ENCODE measurements around the gene PRMT1. TPM values are rescaled to one million over a fixed set of nuclear protein-coding genes. Genes with fewer than 3 reads are reported as not detected.

The PRMT1 gene
- total RNA-seq, 1 donor from 2014 or later, result 235 TPM

GRCh38 chr19:49642492-49643035 lies 34.5 kb upstream of the PRMT1 start:
- Histone ChIP-seq H3K79me2 (ENCODE audit: insufficient read depth, low read length) (peaks cover 64% of the 10 kb centered on the region), H3K27me3 (ENCODE audit: insufficient read depth, low read length) (no peaks in the 10 kb centered on the region), H3K4me1 (ENCODE audit: insufficient read depth, low read length) (peaks cover 37% of the 10 kb centered on the region), H3K4me3 (ENCODE audit: insufficient read depth, low read depth, low read length) (peak overlapping the region; percentile 100), H3K27ac (ENCODE audit: low read depth, low read length) (peak overlapping the region; percentile 99), H3K9ac (ENCODE audit: low read length) (peak overlapping the region; percentile 100), H3K9me3 (ENCODE audit: insufficient read depth, low read depth, low read length) (no peaks in the 10 kb centered on the region), H4K20me1 (ENCODE audit: insufficient read depth, low read length) (peaks cover 44% of the 10 kb centered on the region), H2AFZ (ENCODE audit: low read depth, low read length) (peak overlapping the region; percentile 73), H3K4me2 (ENCODE audit: low read length) (peak overlapping the region; percentile 96), H3K36me3 (ENCODE audit: insufficient read depth, low read length) (peaks cover 3% of the 10 kb centered on the region)
- DNase-seq (ENCODE audit: low read depth) (no peak), FAIRE-seq (no peak)
- Mint-ChIP-seq H3K27ac (ENCODE audit: unreplicated experiment) (peak overlapping the region; percentile 99), H3K4me3 (ENCODE audit: unreplicated experiment) (peak overlapping the region; percentile 100), H3K36me3 (ENCODE audit: low read depth, unreplicated experiment) (peaks cover 6% of the 10 kb centered on the region), H3K4me1 (ENCODE audit: low read depth, unreplicated experiment) (peaks cover 27% of the 10 kb centered on the region), H3K27me3 (ENCODE audit: low read depth, unreplicated experiment) (no peaks in the 10 kb centered on the region), H3K9me3 (ENCODE audit: unreplicated experiment) (no peaks in the 10 kb centered on the region)
- TF ChIP-seq CTCF (IDR thresholded peaks at IDR 0.05; ENCODE audit: insufficient read depth, low read depth, low read length) (no peak), EZH2 (IDR thresholded peaks at IDR 0.05; ENCODE audit: insufficient read depth, low read length) (no peak)

- H3K4me3 ChIP-seq (ENCODE audit: insufficient read depth, low read depth, low read length), result peak overlapping the region; percentile 100
- peaks cover 50% of the 10 kb centered on the region for H4K20me1 ChIP-seq (ENCODE audit: insufficient read depth, low read length)
- H2AFZ ChIP-seq (ENCODE audit: low read depth, low read length), result no peak overlapping the region
- Mint-ChIP-seq H3K27ac (ENCODE audit: unreplicated experiment) (peak overlapping the region; percentile 99), H3K9me3 (ENCODE audit: unreplicated experiment) (no peaks in the 10 kb centered on the region), H3K4me1 (ENCODE audit: low read depth, unreplicated experiment) (peaks cover 25% of the 10 kb centered on the region), H3K27me3 (ENCODE audit: low read depth, unreplicated experiment) (no peaks in the 10 kb centered on the region), H3K4me3 (ENCODE audit: unreplicated experiment) (peak overlapping the region; percentile 100), H3K36me3 (ENCODE audit: low read depth, unreplicated experiment) (peaks cover 6% of the 10 kb centered on the region)
- H3K4me1 ChIP-seq (ENCODE audit: insufficient read depth, low read length), result peaks cover 29% of the 10 kb centered on the region
- no peak overlapping the region for H3K27ac ChIP-seq (ENCODE audit: low read depth, low read length)
- H3K36me3 ChIP-seq (ENCODE audit: insufficient read depth, low read length), result peaks cover 3% of the 10 kb centered on the region
- H3K27me3 ChIP-seq (ENCODE audit: insufficient read depth, low read length), result no peaks in the 10 kb centered on the region
- H3K9me3 ChIP-seq (ENCODE audit: insufficient read depth, low read depth, low read length), result no peaks in the 10 kb centered on the region
- H3K4me2 ChIP-seq (ENCODE audit: low read length), result peak overlapping the region; percentile 96
- DNase-seq (ENCODE audit: low read depth), result no peak
- no peak for FAIRE-seq
- H3K79me2 ChIP-seq (ENCODE audit: insufficient read depth, low read length), result peaks cover 68% of the 10 kb centered on the region
- peak overlapping the region; percentile 100 for H3K9ac ChIP-seq (ENCODE audit: low read length)
- no peak for TF ChIP-seq CTCF (IDR thresholded peaks at IDR 0.05; ENCODE audit: insufficient read depth, low read depth, low read length)
- TF ChIP-seq EZH2 (IDR thresholded peaks at IDR 0.05; ENCODE audit: insufficient read depth, low read length), result no peak
Measured at GRCh38 chr19:49643466-49643865, 33.6 kb upstream of the PRMT1 start.

DNA sequence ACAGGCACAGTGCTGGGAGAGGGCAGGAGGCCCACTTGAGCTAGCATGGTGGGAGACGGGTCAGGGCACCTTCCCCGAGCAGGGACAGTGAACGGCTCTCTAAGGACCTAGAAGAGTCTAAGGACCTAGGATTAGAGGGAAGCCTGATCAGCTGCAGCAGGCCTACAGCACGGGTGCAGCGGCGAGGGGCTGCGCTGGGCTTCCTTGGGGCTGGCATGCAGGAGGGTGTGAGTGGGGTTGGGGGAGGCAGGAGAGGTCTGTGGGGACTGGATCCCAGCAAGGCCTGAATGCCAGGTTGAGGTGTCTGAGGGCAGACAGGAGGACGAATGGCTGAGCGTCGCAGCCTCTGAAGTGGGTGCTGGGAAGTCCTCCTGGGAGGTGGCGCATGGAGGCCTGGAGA lies 31.5 kb upstream of the PRMT1 start:
- H3K9ac ChIP-seq (ENCODE audit: low read length), result no peak overlapping the region
- DNase-seq (ENCODE audit: low read depth), result no peak
- no peak overlapping the region for H3K4me2 ChIP-seq (ENCODE audit: low read length)
- peaks cover 6% of the 10 kb centered on the region for H3K36me3 Mint-ChIP-seq (ENCODE audit: low read depth, unreplicated experiment)
- H3K27ac Mint-ChIP-seq (ENCODE audit: unreplicated experiment), result peak overlapping the region; percentile 53
- FAIRE-seq, result no peak
- H3K4me3 ChIP-seq (ENCODE audit: insufficient read depth, low read depth, low read length), result no peak overlapping the region
- H3K4me1 Mint-ChIP-seq (ENCODE audit: low read depth, unreplicated experiment), result peaks cover 20% of the 10 kb centered on the region
- H3K27ac ChIP-seq (ENCODE audit: low read depth, low read length), result no peak overlapping the region
- H3K4me3 Mint-ChIP-seq (ENCODE audit: unreplicated experiment), result no peak overlapping the region
- H3K36me3 ChIP-seq (ENCODE audit: insufficient read depth, low read length), result peaks cover 3% of the 10 kb centered on the region
- peaks cover 22% of the 10 kb centered on the region for H3K4me1 ChIP-seq (ENCODE audit: insufficient read depth, low read length)
- peaks cover 77% of the 10 kb centered on the region for H3K79me2 ChIP-seq (ENCODE audit: insufficient read depth, low read length)
- H3K9me3 Mint-ChIP-seq (ENCODE audit: unreplicated experiment), result no peaks in the 10 kb centered on the region
- no peaks in the 10 kb centered on the region for H3K27me3 Mint-ChIP-seq (ENCODE audit: low read depth, unreplicated experiment)
- H2AFZ ChIP-seq (ENCODE audit: low read depth, low read length), result no peak overlapping the region
- peaks cover 69% of the 10 kb centered on the region for H4K20me1 ChIP-seq (ENCODE audit: insufficient read depth, low read length)
- no peaks in the 10 kb centered on the region for H3K27me3 ChIP-seq (ENCODE audit: insufficient read depth, low read length)
- no peaks in the 10 kb centered on the region for H3K9me3 ChIP-seq (ENCODE audit: insufficient read depth, low read depth, low read length)
- TF ChIP-seq CTCF (IDR thresholded peaks at IDR 0.05; ENCODE audit: insufficient read depth, low read depth, low read length), result no peak
- no peak for TF ChIP-seq EZH2 (IDR thresholded peaks at IDR 0.05; ENCODE audit: insufficient read depth, low read length)

Measured in astrocyte (in vitro differentiated cells and primary cell).